ENCODE results near the gene DCLK1. TPM values are rescaled to one million over a fixed set of nuclear protein-coding genes. Genes with fewer than 3 reads are reported as not detected.

The DCLK1 gene
- total RNA-seq, 1 experiment from 2014 or later, result 36.2 TPM

DNA sequence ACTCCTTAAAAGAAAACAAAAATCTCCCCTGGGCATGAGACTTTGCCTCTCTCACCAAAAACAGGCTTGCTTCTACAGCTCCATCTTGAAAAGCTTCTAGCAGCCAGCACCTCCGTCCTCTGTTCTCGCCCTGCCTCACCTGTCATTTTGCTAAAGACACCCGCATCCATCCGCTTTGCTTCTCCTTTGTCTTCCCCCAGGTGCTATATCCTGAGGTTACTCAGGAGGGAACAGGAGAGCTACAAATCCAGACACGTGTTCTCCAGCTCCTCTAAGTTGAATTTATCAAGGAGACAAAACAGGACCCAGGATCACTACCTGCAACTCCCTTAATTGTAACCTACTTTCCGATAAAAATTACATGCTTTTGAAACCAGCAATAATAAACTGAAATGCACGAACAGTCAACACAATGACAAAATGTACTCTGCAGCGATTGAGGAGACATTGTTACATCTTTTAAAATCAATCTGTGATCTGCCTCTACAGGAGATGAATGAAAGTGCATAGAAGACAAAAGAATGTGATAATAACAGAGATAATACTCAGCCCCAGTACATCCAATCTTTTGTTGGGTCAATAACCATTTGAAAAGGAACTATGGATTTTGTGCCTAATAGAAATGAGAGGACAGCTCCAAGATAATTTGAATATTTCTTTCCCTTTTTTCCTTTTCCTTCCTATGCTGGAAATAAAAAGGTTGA lies 221.2 kb downstream of the DCLK1 start:
- H3K4me1 Mint-ChIP-seq, result peaks cover 45 to 46% of the 10 kb centered on the region in 2 experiments
- no peak overlapping the region for H2BK120ac ChIP-seq (ENCODE audit: low read depth, low read length, poor library complexity, severe bottlenecking)
- H3K9me3 Mint-ChIP-seq, result no peaks in the 10 kb centered on the region; a peak in 3 of 5 replicates
- no peak overlapping the region for H4K8ac ChIP-seq (replicated peaks; ENCODE audit: insufficient read length, low read depth, low read length)
- H3K23ac ChIP-seq (ENCODE audit: insufficient read length, low read depth, low read length), result no peak overlapping the region
- no peak overlapping the region for H2BK5ac ChIP-seq (ENCODE audit: insufficient read length, low read length)
- no peak overlapping the region for H2BK20ac ChIP-seq (ENCODE audit: low read depth, low read length, poor library complexity, severe bottlenecking)
- H3K4me1 ChIP-seq (ENCODE audit: insufficient read depth, low read length), result peaks cover 5% of the 10 kb centered on the region; the same call in 1 of the 2 replicates
- no peak for DNase-seq
- WGBS (ENCODE audit: extremely low coverage, insufficient read length, low lambda C conversion rate), result no CpG with 5 or more reads among the region's 8 CpGs
- H3K79me1 ChIP-seq (ENCODE audit: insufficient read depth, low read depth, low read length, poor library complexity, severe bottlenecking), result no peaks in the 10 kb centered on the region
- no peaks in the 10 kb centered on the region for H3K9me3 ChIP-seq (ENCODE audit: control insufficient read depth, low read depth, low read length)
- no peaks in the 10 kb centered on the region for H3K27me3 ChIP-seq (ENCODE audit: insufficient read depth, low read length)
- H2BK15ac ChIP-seq (ENCODE audit: low read depth, low read length), result no peak overlapping the region
- H3K4ac ChIP-seq (ENCODE audit: low read depth, low read length), result no peak overlapping the region
- H2AK5ac ChIP-seq (ENCODE audit: insufficient read length, low read length), result no peak overlapping the region
- no peak overlapping the region for H2BK12ac ChIP-seq (ENCODE audit: insufficient read length, low read depth, low read length)
- H3K27me3 Mint-ChIP-seq (ENCODE audit: low read depth), result no peaks in the 10 kb centered on the region
- H3K14ac ChIP-seq (ENCODE audit: insufficient read depth, low read length), result no peak overlapping the region
- H3K79me2 ChIP-seq (ENCODE audit: insufficient read depth, low read length), result no peaks in the 10 kb centered on the region
- no peak overlapping the region for H4K91ac ChIP-seq (ENCODE audit: insufficient read length, low read depth, low read length)
- H3T11ph ChIP-seq (ENCODE audit: low read length), result no peak overlapping the region
- no peaks in the 10 kb centered on the region for H3K23me2 ChIP-seq (ENCODE audit: insufficient read length, low read depth, low read length, poor library complexity, severe bottlenecking)
- no peak overlapping the region for H3K18ac ChIP-seq (ENCODE audit: insufficient read length, low read depth, low read length)
- H3K4me2 ChIP-seq (ENCODE audit: insufficient read depth, insufficient read length, low read length), result no peak overlapping the region
- no peak overlapping the region for H2AFZ ChIP-seq (ENCODE audit: low read length)
- no peak overlapping the region for H3K56ac ChIP-seq (ENCODE audit: insufficient read length, low read depth, low read length)
- TF ChIP-seq, protein P1, sequence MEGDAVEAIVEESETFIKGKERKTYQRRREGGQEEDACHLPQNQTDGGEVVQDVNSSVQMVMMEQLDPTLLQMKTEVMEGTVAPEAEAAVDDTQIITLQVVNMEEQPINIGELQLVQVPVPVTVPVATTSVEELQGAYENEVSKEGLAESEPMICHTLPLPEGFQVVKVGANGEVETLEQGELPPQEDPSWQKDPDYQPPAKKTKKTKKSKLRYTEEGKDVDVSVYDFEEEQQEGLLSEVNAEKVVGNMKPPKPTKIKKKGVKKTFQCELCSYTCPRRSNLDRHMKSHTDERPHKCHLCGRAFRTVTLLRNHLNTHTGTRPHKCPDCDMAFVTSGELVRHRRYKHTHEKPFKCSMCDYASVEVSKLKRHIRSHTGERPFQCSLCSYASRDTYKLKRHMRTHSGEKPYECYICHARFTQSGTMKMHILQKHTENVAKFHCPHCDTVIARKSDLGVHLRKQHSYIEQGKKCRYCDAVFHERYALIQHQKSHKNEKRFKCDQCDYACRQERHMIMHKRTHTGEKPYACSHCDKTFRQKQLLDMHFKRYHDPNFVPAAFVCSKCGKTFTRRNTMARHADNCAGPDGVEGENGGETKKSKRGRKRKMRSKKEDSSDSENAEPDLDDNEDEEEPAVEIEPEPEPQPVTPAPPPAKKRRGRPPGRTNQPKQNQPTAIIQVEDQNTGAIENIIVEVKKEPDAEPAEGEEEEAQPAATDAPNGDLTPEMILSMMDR (conservative IDR thresholded peaks at IDR 0.05), result peak; percentile 46; the same call in 2 of the 3 replicates
- H3K9ac ChIP-seq (ENCODE audit: extremely low read depth, insufficient read length, low read length), result no peak overlapping the region
- H3K27ac ChIP-seq (ENCODE audit: insufficient read length, low read depth, low read length), result no peak overlapping the region
- no peak overlapping the region for H4K5ac ChIP-seq (ENCODE audit: insufficient read length, low read depth, low read length)
- H3K27ac Mint-ChIP-seq, result peak overlapping the region; percentile 3 to 42 (median 32); a peak in 2 of 7 replicates
- peaks cover 0 to 9% (median 3%) of the 10 kb centered on the region in 3 experiments; a peak in 3 of 7 replicates for H3K36me3 Mint-ChIP-seq (ENCODE audit: insufficient read depth in 1 of 3, low read depth in 3 of 3)
- H3K4me3 Mint-ChIP-seq, result no peak overlapping the region
- no peaks in the 10 kb centered on the region for H4K20me1 ChIP-seq (ENCODE audit: control insufficient read depth, insufficient read depth, insufficient read length)
